CD4-positive, alpha-beta T cell (primary cell): ENCODE data around the gene LLPH. TPM values are rescaled to one million over a fixed set of nuclear protein-coding genes. Genes with fewer than 3 reads are reported as not detected.

Experiments
- ATAC-seq: fragments of 200-7000 bp; cut with Tn5 transposase; one replicate; pipeline ENCODE4 v1.10.0; 2022; ENCODE audit warnings: mild to moderate bottlenecking; ENCODE audit not compliant: poor library complexity
- CTCF ChIA-PET: fragments of 350-600 bp; sonication (Branson Sonifier 250); formaldehyde crosslinking; loops from one replicate; lab custom pipeline; 2021; ENCODE audit warnings: antibody characterized with exemption, inconsistent platforms; lab: Charles Lee
- POLR2A ChIA-PET: fragments of 350-600 bp; sonication (Branson Sonifier 250); formaldehyde crosslinking; loops from one replicate; lab custom pipeline; 2021; ENCODE audit warnings: antibody characterized with exemption, inconsistent platforms; lab: Charles Lee
- DNase-seq, 14 experiments: peaks; one replicate each; pipeline ENCODE4 v3.0.0-alpha.2; 2013 to 2020; ENCODE audit warnings: mixed read lengths in 2 of 14
- H3K27ac ChIP-seq, 2 donors: one replicate each; pipeline versions ENCODE4 v1.5.1 to v1.7.0; 2013; ENCODE audit warnings: low read length in 2 of 2, low read depth in 1 of 2, mild to moderate bottlenecking in 1 of 2
- H3K27me3 ChIP-seq, 2 experiments: 1 replicate in 1 of 2; 2 replicates in 1 of 2; pipeline versions ENCODE4 v1.6.1 to v1.7.0; 2013; ENCODE audit warnings: low read length in 2 of 2, control low read depth in 1 of 2, mild to moderate bottlenecking in 1 of 2, moderate library complexity in 1 of 2; ENCODE audit not compliant: insufficient read depth in 2 of 2, control insufficient read depth in 1 of 2
- H3K36me3 ChIP-seq: one replicate; pipeline ENCODE4 v1.6.1; 2013; ENCODE audit warnings: low read length, control low read depth; ENCODE audit not compliant: insufficient read depth
- H3K4me1 ChIP-seq: one replicate; pipeline ENCODE4 v1.6.1; 2013; ENCODE audit warnings: low read length, control low read depth; ENCODE audit not compliant: insufficient read depth
- H3K4me3 ChIP-seq: one replicate; pipeline ENCODE4 v1.5.1; 2013; ENCODE audit warnings: mild to moderate bottlenecking, low read length, moderate library complexity
- H3K9me3 ChIP-seq, 2 experiments: 1 replicate in 1 of 2; 2 replicates in 1 of 2; pipeline versions ENCODE4 v1.6.1 to v1.7.0; 2013; ENCODE audit warnings: low read length in 2 of 2, mild to moderate bottlenecking in 2 of 2, control low read depth in 1 of 2, moderate library complexity in 1 of 2; ENCODE audit not compliant: control insufficient read depth in 1 of 2, insufficient read depth in 1 of 2
- H3K27ac Mint-ChIP-seq: one replicate; pipeline ENCODE4 v1.8.0; 2020; ENCODE audit warnings: mixed read lengths
- H3K27me3 Mint-ChIP-seq: one replicate; pipeline ENCODE4 v1.8.0; 2021; ENCODE audit warnings: mixed read lengths
- H3K36me3 Mint-ChIP-seq: one replicate; pipeline ENCODE4 v1.8.0; 2021; ENCODE audit warnings: low read depth, mixed read lengths
- H3K4me1 Mint-ChIP-seq: one replicate; pipeline ENCODE4 v1.8.0; 2021; ENCODE audit warnings: low read depth, mixed read lengths
- H3K4me3 Mint-ChIP-seq: one replicate; pipeline ENCODE4 v1.8.0; 2020; ENCODE audit warnings: mild to moderate bottlenecking, mixed read lengths
- H3K9me3 Mint-ChIP-seq: one replicate; pipeline ENCODE4 v1.8.0; 2020; ENCODE audit warnings: mixed read lengths
- CTCF ChIP-seq: fragments of 200-600 bp; IDR thresholded peaks from one replicate; pipeline ENCODE4 v1.8.0; 2022; ENCODE audit warnings: antibody characterized with exemption, mild to moderate bottlenecking
- intact Hi-C, 2 experiments: fragments of 100-400 bp; cut with DNase I in 1 of 2; cut with micrococcal nuclease in 1 of 2; formaldehyde crosslinking; loops; one replicate each; pipeline versions ENCODE4 v1.15.1 to v1.9.0; 2023 to 2025; cut with DNase I, micrococcal nuclease
- total RNA-seq, 174 experiments: library from RNA in 2 of 174; stranded (reverse) in 2 of 174; gene quantifications; one replicate each; pipeline ENCODE4 v1.2.3 and lab custom pipeline; 2021 to 2026

LLPH gene
- total RNA-seq, 2 experiments from 2014 or later = 27.3 to 31.0 TPM

GRCh38 chr12:66077542-66077941 is 53.0 kb downstream of the LLPH start:
- ChIA-PET POLR2A (no interaction called here), CTCF (no interaction called here)
- no peak overlapping the region for H3K4me3 ChIP-seq
- peaks cover 43% of the 10 kb centered on the region for H3K27me3 Mint-ChIP-seq
- ATAC-seq (no peak), DNase-seq (no peak)
- no peak overlapping the region for H3K27ac ChIP-seq
- H3K4me1 Mint-ChIP-seq = no peaks in the 10 kb centered on the region
- no peak overlapping the region for H3K27ac Mint-ChIP-seq
- H3K4me1 ChIP-seq = no peaks in the 10 kb centered on the region
- H3K9me3 ChIP-seq = no peaks in the 10 kb centered on the region
- intact Hi-C loops = no loop called here
- no peaks in the 10 kb centered on the region for H3K36me3 Mint-ChIP-seq
- no peak for TF ChIP-seq CTCF
- H3K36me3 ChIP-seq = no peaks in the 10 kb centered on the region
- no peak overlapping the region for H3K4me3 Mint-ChIP-seq
- peaks cover 4 to 5% of the 10 kb centered on the region in 2 experiments for H3K27me3 ChIP-seq
- no peaks in the 10 kb centered on the region for H3K9me3 Mint-ChIP-seq

- H3K27ac ChIP-seq = no peak overlapping the region
- H3K4me1 ChIP-seq = no peaks in the 10 kb centered on the region
- ATAC-seq = no peak
- no peak overlapping the region for H3K4me3 ChIP-seq
- CTCF ChIA-PET = interaction anchor here (1.4 to 1.8 kb wide), 2 partner anchors 10 to 11 kb away, joined by 3 to 4 read pairs; no protein-coding TSS in a partner anchor
- intact Hi-C loops = no loop called here
- DNase-seq = no peak
- no peaks in the 10 kb centered on the region for H3K36me3 Mint-ChIP-seq
- POLR2A ChIA-PET = no interaction called here
- no peak for TF ChIP-seq CTCF
- H3K4me3 Mint-ChIP-seq = no peak overlapping the region
- no peaks in the 10 kb centered on the region for H3K36me3 ChIP-seq
- peaks cover 2 to 5% of the 10 kb centered on the region in 2 experiments for H3K27me3 ChIP-seq
- no peak overlapping the region for H3K27ac Mint-ChIP-seq
- H3K4me1 Mint-ChIP-seq = no peaks in the 10 kb centered on the region
- H3K9me3 ChIP-seq = no peaks in the 10 kb centered on the region
- peaks cover 36% of the 10 kb centered on the region for H3K27me3 Mint-ChIP-seq
- no peaks in the 10 kb centered on the region for H3K9me3 Mint-ChIP-seq
Observed at GRCh38 chr12:66074561-66074960, 56.0 kb downstream of the LLPH start.

GRCh38 chr12:66072566-66072965 is 58.0 kb downstream of the LLPH start:
- Mint-ChIP-seq H3K9me3 (no peaks in the 10 kb centered on the region), H3K4me3 (no peak overlapping the region), H3K27ac (no peak overlapping the region), H3K27me3 (peaks cover 33% of the 10 kb centered on the region), H3K4me1 (no peaks in the 10 kb centered on the region), H3K36me3 (no peaks in the 10 kb centered on the region)
- Histone ChIP-seq H3K9me3 (no peaks in the 10 kb centered on the region), H3K27ac (no peak overlapping the region), H3K27me3 (peaks cover 2 to 5% of the 10 kb centered on the region in 2 experiments), H3K4me1 (no peaks in the 10 kb centered on the region), H3K4me3 (no peak overlapping the region), H3K36me3 (no peaks in the 10 kb centered on the region)
- no peak for TF ChIP-seq CTCF
- intact Hi-C loops = no loop called here
- ChIA-PET CTCF (interaction anchor here (1.8 kb wide), 1 partner anchor 8 kb away, joined by 4 read pairs; no protein-coding TSS in a partner anchor), POLR2A (no interaction called here)
- DNase-seq = no peak
- ATAC-seq = no peak
